Esophagus muscularis mucosa (tissue), 4 donors: ENCODE results near the gene COA7. TPM values are rescaled to one million over a fixed set of nuclear protein-coding genes. Genes with fewer than 3 reads are reported as not detected.

Source experiments
- DNase-seq: peaks from one replicate; pipeline ENCODE4 v3.0.0-alpha.2; 2017; ENCODE audit errors: extremely low spot score
- H3K27ac ChIP-seq, 4 donors: fragments of 200-600 bp; sonication (generic); replicated peaks in 1 of 4; 1 replicate in 3 of 4; 2 replicates in 1 of 4; pipeline ENCODE4 v1.5.1; 2016 to 2019; ENCODE audit warnings: mild to moderate bottlenecking in 1 of 4
- H3K27me3 ChIP-seq, 4 donors: fragments of 200-600 bp; sonication (generic); one replicate each; pipeline versions ENCODE4 v1.5.1 to v1.6.0; 2016 to 2019
- H3K36me3 ChIP-seq, 4 donors: fragments of 200-600 bp; sonication (generic); one replicate each; pipeline ENCODE4 v1.5.1; 2016 to 2019
- H3K4me1 ChIP-seq, 4 donors: fragments of 200-600 bp; sonication (generic); one replicate each; pipeline ENCODE4 v1.5.1; 2016 to 2019
- H3K4me3 ChIP-seq, 4 donors: fragments of 200-600 bp; sonication (generic); 1 replicate in 2 of 4; 2 replicates in 2 of 4; pipeline ENCODE4 v1.5.1; 2016 to 2019; ENCODE audit warnings: mild to moderate bottlenecking in 4 of 4, moderate library complexity in 1 of 4
- H3K9me3 ChIP-seq, 4 donors: fragments of 200-600 bp; sonication (generic); 1 replicate in 3 of 4; 2 replicates in 1 of 4; pipeline ENCODE4 v1.5.1; 2016 to 2019
- EP300 ChIP-seq: sonication (generic); formaldehyde crosslinking; IDR thresholded peaks from one replicate; pipeline ENCODE4 v1.6.1; 2017; ENCODE audit warnings: antibody characterized with exemption
- POLR2A ChIP-seq: fragments of 450-650 bp; IDR thresholded peaks from one replicate; pipeline ENCODE4 v1.6.1; 2017; ENCODE audit warnings: antibody characterized with exemption, moderate library complexity, mild to moderate bottlenecking, low read depth
- POLR2AphosphoS5 ChIP-seq, 2 donors: sonication (generic); formaldehyde crosslinking; IDR thresholded peaks; one replicate each; pipeline ENCODE4 v1.6.1; 2017; ENCODE audit warnings: antibody characterized with exemption in 2 of 2
- WGBS: methylation state at CpG from one replicate; pipeline ENCODE4 v1.1.5; 2018; 5-methylcytosine and 5-hydroxymethylcytosine counted together
- intact Hi-C: fragments of 100-400 bp; cut with DNase I; formaldehyde crosslinking; loops from one replicate; pipeline ENCODE4 v1.15.1; 2023
- total RNA-seq, 4 donors: library from RNA; depleted of rRNA; stranded (reverse); fragments of >200 nt; gene quantifications; one replicate each; pipeline versions ENCODE4 v1.1.0 to v1.2.1, GENCODE V29; 2016
- TF ChIP-seq, protein P1 (sequence below), 3 experiments: fragments of 200-600 bp in 2 of 3; fragments of 450-650 bp in 1 of 3; sonication (generic) in 2 of 3; IDR thresholded peaks; one replicate each; pipeline ENCODE4 v1.5.1; 2017 to 2019; ENCODE audit warnings: antibody characterized with exemption in 3 of 3, mild to moderate bottlenecking in 2 of 3, moderate library complexity in 1 of 3

COA7 gene
- total RNA-seq, 4 donors from 2014 or later = 8.3 to 9.7 (median 9.2) TPM

- TF ChIP-seq POLR2AphosphoS5 (IDR thresholded peaks at IDR 0.05) (no peak), POLR2A (no peak), EP300 (no peak)
- TF ChIP-seq, protein P1, sequence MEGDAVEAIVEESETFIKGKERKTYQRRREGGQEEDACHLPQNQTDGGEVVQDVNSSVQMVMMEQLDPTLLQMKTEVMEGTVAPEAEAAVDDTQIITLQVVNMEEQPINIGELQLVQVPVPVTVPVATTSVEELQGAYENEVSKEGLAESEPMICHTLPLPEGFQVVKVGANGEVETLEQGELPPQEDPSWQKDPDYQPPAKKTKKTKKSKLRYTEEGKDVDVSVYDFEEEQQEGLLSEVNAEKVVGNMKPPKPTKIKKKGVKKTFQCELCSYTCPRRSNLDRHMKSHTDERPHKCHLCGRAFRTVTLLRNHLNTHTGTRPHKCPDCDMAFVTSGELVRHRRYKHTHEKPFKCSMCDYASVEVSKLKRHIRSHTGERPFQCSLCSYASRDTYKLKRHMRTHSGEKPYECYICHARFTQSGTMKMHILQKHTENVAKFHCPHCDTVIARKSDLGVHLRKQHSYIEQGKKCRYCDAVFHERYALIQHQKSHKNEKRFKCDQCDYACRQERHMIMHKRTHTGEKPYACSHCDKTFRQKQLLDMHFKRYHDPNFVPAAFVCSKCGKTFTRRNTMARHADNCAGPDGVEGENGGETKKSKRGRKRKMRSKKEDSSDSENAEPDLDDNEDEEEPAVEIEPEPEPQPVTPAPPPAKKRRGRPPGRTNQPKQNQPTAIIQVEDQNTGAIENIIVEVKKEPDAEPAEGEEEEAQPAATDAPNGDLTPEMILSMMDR (IDR thresholded peaks at IDR 0.05) = no peak
- Histone ChIP-seq H3K27me3 (no peaks in the 10 kb centered on the region), H3K4me3 (no peak overlapping the region), H3K36me3 (no peaks in the 10 kb centered on the region), H3K9me3 (no peaks in the 10 kb centered on the region), H3K27ac (no peak overlapping the region), H3K4me1 (no peaks in the 10 kb centered on the region)
- 95% methylated on average over 1 of the region's 1 CpG for WGBS
- intact Hi-C loops = no loop called here
- no peak for DNase-seq
Measured at GRCh38 chr1:52679048-52679447, 19.1 kb downstream of the COA7 start.

GRCh38 chr1:52677076-52677806 is 20.9 kb downstream of the COA7 start:
- intact Hi-C loops = no loop called here
- TF ChIP-seq EP300 (no peak), POLR2A (no peak)
- H3K4me1 ChIP-seq = no peaks in the 10 kb centered on the region
- no peak overlapping the region for H3K4me3 ChIP-seq
- 76% methylated on average over 6 of the region's 6 CpGs for WGBS
- DNase-seq = no peak
- H3K27me3 ChIP-seq = no peaks in the 10 kb centered on the region
- H3K27ac ChIP-seq = no peak overlapping the region
- H3K36me3 ChIP-seq = no peaks in the 10 kb centered on the region
- no peaks in the 10 kb centered on the region for H3K9me3 ChIP-seq

- no peaks in the 10 kb centered on the region for H3K27me3 ChIP-seq
- H3K27ac ChIP-seq = no peak overlapping the region
- no peaks in the 10 kb centered on the region for H3K9me3 ChIP-seq
- no peak overlapping the region for H3K4me3 ChIP-seq
- TF ChIP-seq, protein P1 (IDR thresholded peaks at IDR 0.05) = no peak
- TF ChIP-seq POLR2A = no peak
- 84% methylated on average over 6 of the region's 8 CpGs for WGBS
- intact Hi-C loops = no loop called here
- no peak for DNase-seq
- H3K4me1 ChIP-seq = no peaks in the 10 kb centered on the region
- no peaks in the 10 kb centered on the region for H3K36me3 ChIP-seq
Measured at GRCh38 chr1:52676249-52676903, 21.8 kb downstream of the COA7 start.

DNA sequence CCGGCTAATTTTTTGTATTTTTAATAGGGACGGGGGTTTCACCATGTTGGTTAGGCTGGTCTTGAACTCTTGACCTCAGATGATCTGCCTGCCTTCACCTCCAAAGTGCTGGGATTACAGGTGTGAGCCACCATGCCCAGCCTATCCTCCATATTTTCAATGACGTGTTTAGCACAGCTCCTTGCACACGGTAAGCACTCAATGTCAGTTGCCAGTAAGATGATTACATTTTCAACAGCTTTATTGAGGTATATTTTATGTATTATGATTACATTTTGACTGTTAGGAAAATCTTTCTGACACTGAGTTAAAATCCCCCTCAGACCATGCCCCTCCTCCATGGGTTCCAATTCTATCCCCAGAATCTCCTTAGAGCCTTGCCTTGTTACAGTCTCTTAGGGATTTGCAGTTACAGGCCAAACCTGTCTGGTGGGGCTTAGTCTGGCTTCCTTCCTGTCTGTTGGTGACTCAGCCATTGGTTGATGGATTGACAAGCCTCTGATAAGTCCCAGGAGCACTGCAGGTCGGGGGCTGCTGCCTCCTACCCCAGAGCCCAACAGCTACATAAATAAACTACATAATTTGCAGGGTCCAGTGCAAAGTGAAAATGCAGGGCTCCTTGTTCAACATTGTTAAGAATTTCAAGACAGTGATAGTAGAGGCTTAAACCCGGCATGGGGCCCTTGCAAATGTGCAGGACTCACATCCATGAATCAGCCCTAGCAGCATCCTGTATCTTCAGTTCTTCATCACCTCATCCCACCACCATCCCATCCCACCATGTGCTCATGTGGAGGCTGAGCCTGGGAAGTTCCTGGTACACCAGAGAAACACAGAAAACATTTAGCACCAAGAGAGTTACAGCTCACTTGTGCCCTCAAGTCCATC is 23.4 kb downstream of the COA7 start:
- Histone ChIP-seq H3K27me3 (no peaks in the 10 kb centered on the region), H3K4me3 (no peak overlapping the region), H3K27ac (no peak overlapping the region), H3K36me3 (no peaks in the 10 kb centered on the region), H3K4me1 (no peaks in the 10 kb centered on the region), H3K9me3 (no peaks in the 10 kb centered on the region)
- no peak for DNase-seq
- no peak for TF ChIP-seq EP300
- TF ChIP-seq POLR2A = no peak
- TF ChIP-seq, protein P1 (IDR thresholded peaks at IDR 0.05) = no peak
- TF ChIP-seq POLR2AphosphoS5 (IDR thresholded peaks at IDR 0.05) = no peak
- intact Hi-C loops = no loop called here
- WGBS = 64% methylated on average over 6 of the region's 6 CpGs

DNA sequence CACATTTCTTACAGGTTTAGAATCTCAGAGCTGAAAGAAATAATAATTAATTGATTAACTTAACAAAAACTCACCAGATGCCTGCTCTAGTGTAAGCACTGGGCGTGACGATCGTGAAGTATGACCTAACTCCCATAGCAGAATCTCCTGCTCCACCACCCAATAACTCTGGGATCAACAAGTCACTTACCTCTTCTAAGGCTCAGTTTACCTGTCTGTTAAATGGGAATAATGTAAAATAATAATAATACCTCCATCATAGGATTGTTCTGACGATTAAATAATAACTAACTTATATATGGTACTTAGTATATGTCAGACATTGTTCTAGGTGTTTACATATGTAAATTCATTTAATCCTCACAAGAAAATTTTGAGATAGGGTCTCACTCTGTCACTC is 24.6 kb downstream of the COA7 start:
- Histone ChIP-seq H3K27me3 (no peaks in the 10 kb centered on the region), H3K9me3 (no peaks in the 10 kb centered on the region), H3K4me1 (no peaks in the 10 kb centered on the region), H3K4me3 (no peak overlapping the region), H3K27ac (no peak overlapping the region), H3K36me3 (no peaks in the 10 kb centered on the region)
- DNase-seq = no peak
- WGBS = 100% methylated on average over 4 of the region's 4 CpGs
- TF ChIP-seq POLR2A = no peak
- TF ChIP-seq EP300 = no peak
- no peak for TF ChIP-seq POLR2AphosphoS5 (IDR thresholded peaks at IDR 0.05)
- TF ChIP-seq, protein P1 (IDR thresholded peaks at IDR 0.05) = no peak
- intact Hi-C loops = no loop called here
